AG04450 (cell line): ENCODE measurements around the gene PODXL2. TPM values are rescaled to one million over a fixed set of nuclear protein-coding genes. Genes with fewer than 3 reads are reported as not detected.

ENCODE experiments used
- CTCF ChIA-PET: fragments of 300-600, 350-600 bp; formaldehyde crosslinking; extraction: SDS; loops from one replicate; lab custom pipeline; 2022; ENCODE audit warnings: antibody characterized with exemption, inconsistent platforms; lab: Charles Lee
- POLR2A ChIA-PET: fragments of 350-600 bp; formaldehyde crosslinking; extraction: SDS; loops from one replicate; lab custom pipeline; 2021; ENCODE audit warnings: antibody characterized with exemption, inconsistent platforms; lab: Yijun Ruan, JAX
- DNase-seq: peaks from one replicate; pipeline ENCODE4 v3.0.0-alpha.2; 2011; ENCODE audit warnings: low read depth, low spot score
- H3K27ac ChIP-seq: one replicate; pipeline ENCODE4 v1.5.1; 2012; ENCODE audit warnings: low read depth, low read length, control low read depth
- H3K27me3 ChIP-seq: one replicate; pipeline ENCODE4 v1.6.0; 2012; ENCODE audit warnings: low read length; ENCODE audit not compliant: control insufficient read depth, insufficient read depth
- H3K4me3 ChIP-seq: 2 replicates; pipeline ENCODE4 v1.5.1; 2011; ENCODE audit warnings: mild to moderate bottlenecking, low read depth, low read length, control low read depth
- H3K9me3 ChIP-seq: 2 replicates; pipeline ENCODE4 v1.5.1; 2012; ENCODE audit warnings: low read length; ENCODE audit not compliant: control insufficient read depth, insufficient read depth
- polyA plus RNA-seq: library from polyadenylated mRNA; depleted of rRNA; stranded (reverse); fragments of >200 nt; gene quantifications from 2 replicates; pipeline ENCODE4 v1.2.3, GENCODE V29; 2011
- TF ChIP-seq, protein P1 (sequence below): IDR thresholded peaks from 2 replicates; pipeline ENCODE4 v1.5.1; 2011; ENCODE audit warnings: low read depth, low read length, control low read depth, inconsistent platforms

The PODXL2 gene
- polyA plus RNA-seq, 1 experiment, result 1.5 TPM

- no peak for DNase-seq
- POLR2A ChIA-PET, result no interaction called here
- CTCF ChIA-PET, result interaction anchor here (0.6 to 1.2 kb wide), 3 partner anchors 186 to 324 kb away, joined by 3 to 4 read pairs (median 3); no protein-coding TSS in a partner anchor
- H3K27me3 ChIP-seq, result peaks cover 10% of the 10 kb centered on the region
- no peak overlapping the region for H3K4me3 ChIP-seq
- H3K27ac ChIP-seq, result no peak overlapping the region
- H3K9me3 ChIP-seq, result no peaks in the 10 kb centered on the region
- TF ChIP-seq, protein P1, sequence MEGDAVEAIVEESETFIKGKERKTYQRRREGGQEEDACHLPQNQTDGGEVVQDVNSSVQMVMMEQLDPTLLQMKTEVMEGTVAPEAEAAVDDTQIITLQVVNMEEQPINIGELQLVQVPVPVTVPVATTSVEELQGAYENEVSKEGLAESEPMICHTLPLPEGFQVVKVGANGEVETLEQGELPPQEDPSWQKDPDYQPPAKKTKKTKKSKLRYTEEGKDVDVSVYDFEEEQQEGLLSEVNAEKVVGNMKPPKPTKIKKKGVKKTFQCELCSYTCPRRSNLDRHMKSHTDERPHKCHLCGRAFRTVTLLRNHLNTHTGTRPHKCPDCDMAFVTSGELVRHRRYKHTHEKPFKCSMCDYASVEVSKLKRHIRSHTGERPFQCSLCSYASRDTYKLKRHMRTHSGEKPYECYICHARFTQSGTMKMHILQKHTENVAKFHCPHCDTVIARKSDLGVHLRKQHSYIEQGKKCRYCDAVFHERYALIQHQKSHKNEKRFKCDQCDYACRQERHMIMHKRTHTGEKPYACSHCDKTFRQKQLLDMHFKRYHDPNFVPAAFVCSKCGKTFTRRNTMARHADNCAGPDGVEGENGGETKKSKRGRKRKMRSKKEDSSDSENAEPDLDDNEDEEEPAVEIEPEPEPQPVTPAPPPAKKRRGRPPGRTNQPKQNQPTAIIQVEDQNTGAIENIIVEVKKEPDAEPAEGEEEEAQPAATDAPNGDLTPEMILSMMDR, result no peak
Observed at GRCh38 chr3:127646501-127647046, 17.6 kb downstream of the PODXL2 start.

DNA sequence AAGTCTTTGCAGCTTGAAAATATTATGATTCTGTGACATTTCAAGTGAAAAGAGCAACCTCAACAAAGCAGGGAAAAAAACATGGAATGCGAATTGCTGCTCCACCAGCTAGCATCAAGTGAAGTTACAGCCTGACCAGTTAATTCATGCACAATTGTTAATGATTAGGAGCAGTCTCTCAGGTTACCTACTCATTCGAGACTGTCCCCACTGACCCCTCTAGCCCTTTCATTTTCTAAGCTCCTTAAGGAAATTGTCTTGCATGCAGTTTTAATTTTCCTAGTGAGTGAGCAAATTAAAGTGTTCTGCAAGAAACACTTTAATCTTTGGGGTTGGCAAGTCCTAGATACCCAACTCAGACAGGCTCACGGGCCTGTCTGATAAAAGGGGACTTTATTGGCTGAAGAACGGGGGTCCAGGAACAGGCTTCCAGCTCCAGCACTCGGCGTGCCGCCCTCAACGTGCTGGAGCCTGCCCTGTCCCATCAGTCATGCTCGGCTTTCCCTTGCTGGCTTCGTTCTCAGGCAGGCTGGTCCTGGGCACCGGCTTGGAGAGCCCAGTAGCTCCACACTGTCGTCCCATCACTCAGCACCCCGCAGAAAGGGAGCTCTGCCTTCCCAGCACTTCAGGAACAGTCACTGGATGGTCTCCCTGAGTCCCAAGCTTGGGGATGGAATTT, 18.3 kb downstream of the PODXL2 start:
- Histone ChIP-seq H3K27ac (no peak overlapping the region), H3K27me3 (peaks cover 10% of the 10 kb centered on the region), H3K4me3 (no peak overlapping the region), H3K9me3 (no peaks in the 10 kb centered on the region)
- ChIA-PET POLR2A (no interaction called here), CTCF (interaction anchor here (0.6 to 1.2 kb wide), 4 partner anchors 185 to 323 kb away, joined by 3 to 4 read pairs (median 3); no protein-coding TSS in a partner anchor)
- TF ChIP-seq, protein P1, result no peak
- DNase-seq, result no peak

GRCh38 chr3:127647845-127648204, 18.8 kb downstream of the PODXL2 start:
- H3K27ac ChIP-seq, result no peak overlapping the region
- H3K4me3 ChIP-seq, result no peak overlapping the region
- no peak for DNase-seq
- TF ChIP-seq, protein P1, result no peak
- POLR2A ChIA-PET, result no interaction called here
- H3K9me3 ChIP-seq, result no peaks in the 10 kb centered on the region
- CTCF ChIA-PET, result interaction anchor here (1.2 kb wide), 1 partner anchor 321 kb away, joined by 3 read pairs; no protein-coding TSS in a partner anchor
- H3K27me3 ChIP-seq, result peaks cover 10% of the 10 kb centered on the region

DNA sequence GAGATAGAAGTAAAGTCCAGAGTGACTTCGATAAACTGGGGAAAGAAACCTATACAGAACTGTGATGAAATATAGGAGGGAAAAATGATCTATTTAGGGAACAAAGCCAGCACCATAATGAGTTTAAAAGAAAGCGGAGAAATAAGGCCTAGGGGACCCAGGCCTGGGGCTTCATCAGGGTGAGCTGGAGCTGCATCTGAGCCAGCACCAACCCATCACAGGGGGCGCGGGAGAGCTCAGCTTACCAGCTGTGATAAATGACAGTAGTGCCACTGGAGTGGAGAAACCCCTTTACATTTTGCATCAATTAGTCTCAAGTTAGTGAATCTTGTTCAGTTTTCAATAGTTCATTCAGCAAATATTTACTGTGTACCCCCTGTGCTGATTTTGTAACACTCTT, 21.3 kb downstream of the PODXL2 start:
- CTCF ChIA-PET, result interaction anchor here (0.5 to 4.7 kb wide), 3 partner anchors 11 to 366 kb away, joined by 6 to 23 read pairs (median 7); no protein-coding TSS in a partner anchor

More for the DNA sequence above, 21.3 kb downstream of the PODXL2 start:
- Histone ChIP-seq H3K27me3 (peaks cover 3% of the 10 kb centered on the region), H3K4me3 (no peak overlapping the region), H3K27ac (no peak overlapping the region), H3K9me3 (no peaks in the 10 kb centered on the region)
- TF ChIP-seq, protein P1, result no peak
- no peak for DNase-seq
- POLR2A ChIA-PET, result no interaction called here
